ENCODE data around the gene DPM3. TPM values are rescaled to one million over a fixed set of nuclear protein-coding genes. Genes with fewer than 3 reads are reported as not detected.
A peak's percentile ranks its signal among the peaks of the same experiment; 100 is the strongest.

Gene DPM3
- total and polyA plus RNA-seq, 3 donors from 2014 or later, result 69.9 to 104 (median 77.7) TPM

DNA sequence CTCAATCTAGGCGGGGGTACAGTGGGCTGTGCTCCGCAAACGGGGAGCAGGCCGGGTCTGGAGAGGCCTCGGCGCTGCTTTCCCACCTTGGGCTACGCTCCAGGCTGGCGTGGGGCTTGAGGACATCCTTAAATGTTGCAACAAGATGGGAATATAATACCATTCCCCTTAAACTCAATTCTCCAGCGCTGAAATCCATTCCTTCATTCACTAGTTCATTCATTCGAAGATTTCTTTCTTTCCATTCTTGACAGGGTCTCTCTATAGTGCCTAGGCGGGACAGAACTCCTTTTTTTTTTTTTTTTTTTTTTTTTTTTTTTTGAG, 261 bp upstream of the DPM3 start:
- TF ChIP-seq, protein P1, sequence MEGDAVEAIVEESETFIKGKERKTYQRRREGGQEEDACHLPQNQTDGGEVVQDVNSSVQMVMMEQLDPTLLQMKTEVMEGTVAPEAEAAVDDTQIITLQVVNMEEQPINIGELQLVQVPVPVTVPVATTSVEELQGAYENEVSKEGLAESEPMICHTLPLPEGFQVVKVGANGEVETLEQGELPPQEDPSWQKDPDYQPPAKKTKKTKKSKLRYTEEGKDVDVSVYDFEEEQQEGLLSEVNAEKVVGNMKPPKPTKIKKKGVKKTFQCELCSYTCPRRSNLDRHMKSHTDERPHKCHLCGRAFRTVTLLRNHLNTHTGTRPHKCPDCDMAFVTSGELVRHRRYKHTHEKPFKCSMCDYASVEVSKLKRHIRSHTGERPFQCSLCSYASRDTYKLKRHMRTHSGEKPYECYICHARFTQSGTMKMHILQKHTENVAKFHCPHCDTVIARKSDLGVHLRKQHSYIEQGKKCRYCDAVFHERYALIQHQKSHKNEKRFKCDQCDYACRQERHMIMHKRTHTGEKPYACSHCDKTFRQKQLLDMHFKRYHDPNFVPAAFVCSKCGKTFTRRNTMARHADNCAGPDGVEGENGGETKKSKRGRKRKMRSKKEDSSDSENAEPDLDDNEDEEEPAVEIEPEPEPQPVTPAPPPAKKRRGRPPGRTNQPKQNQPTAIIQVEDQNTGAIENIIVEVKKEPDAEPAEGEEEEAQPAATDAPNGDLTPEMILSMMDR (IDR thresholded peaks at IDR 0.05), result no peak
- TF ChIP-seq POLR2A (IDR thresholded peaks at IDR 0.05), result no peak
- Histone ChIP-seq H3K27ac (peak overlapping the region in 1 of 2 donors; percentile 84), H3K27me3 (no peaks in the 10 kb centered on the region), H3K36me3 (ENCODE audit: low read depth, missing control alignments) (no peaks in the 10 kb centered on the region), H3K4me3 (peak overlapping the region; percentile 78 to 79), H3K4me1 (peaks cover 14% of the 10 kb centered on the region), H3K9me3 (no peaks in the 10 kb centered on the region)
- WGBS, 2 donors, result 3 to 6% methylated on average over 7 to 11 of the region's 11 CpGs
- intact Hi-C loops (cut with DNase I; ENCODE audit: low total_unique reads), result no loop called here
- no peak for DNase-seq

DNA sequence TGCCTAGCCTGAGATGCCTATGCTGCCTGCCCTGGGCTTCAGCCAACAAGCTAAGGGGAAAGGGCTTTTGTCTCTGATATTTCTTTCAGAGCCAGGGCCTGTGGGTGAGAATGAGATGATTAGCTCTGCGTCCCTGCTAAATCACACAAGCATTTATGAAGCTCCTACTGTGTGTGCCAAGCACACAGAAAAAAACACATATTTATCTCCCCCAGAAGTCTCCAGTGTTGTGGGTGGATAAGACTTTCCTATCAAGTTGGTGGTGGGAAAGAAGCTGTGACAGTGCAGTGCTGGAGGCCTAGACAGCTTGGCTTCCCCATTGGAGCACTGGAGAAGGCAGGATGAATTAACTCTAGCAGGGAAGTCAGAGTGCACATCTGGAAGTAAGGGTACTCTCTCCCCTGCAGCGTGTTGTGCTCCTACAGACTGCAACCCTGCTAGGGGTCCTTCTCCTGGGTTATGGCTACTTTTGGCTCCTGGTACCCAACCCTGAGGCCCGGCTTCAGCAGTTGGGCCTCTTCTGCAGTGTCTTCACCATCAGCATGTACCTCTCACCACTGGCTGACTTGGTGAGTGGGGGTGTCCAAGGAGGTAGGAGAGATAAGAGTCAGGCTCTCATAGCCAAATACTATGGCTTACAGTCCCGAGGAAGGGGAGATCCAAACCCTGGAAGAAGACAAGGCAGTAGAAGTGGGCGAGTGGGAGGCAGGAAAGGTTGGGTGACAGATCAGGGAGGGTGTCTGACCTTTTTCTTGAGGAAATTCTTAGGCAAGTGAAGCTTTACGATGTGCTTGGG, 3.0 kb downstream of the DPM3 start:
- Histone ChIP-seq H3K4me3 (no peak overlapping the region), H3K9me3 (no peaks in the 10 kb centered on the region), H3K27me3 (no peaks in the 10 kb centered on the region), H3K36me3 (ENCODE audit: low read depth, missing control alignments) (no peaks in the 10 kb centered on the region), H3K27ac (no peak overlapping the region), H3K4me1 (peaks cover 25% of the 10 kb centered on the region)
- TF ChIP-seq, protein P1 (IDR thresholded peaks at IDR 0.05), result no peak
- TF ChIP-seq POLR2A (IDR thresholded peaks at IDR 0.05), result no peak
- intact Hi-C loops (cut with DNase I; ENCODE audit: low total_unique reads), result no loop called here
- 79% methylated on average over 6 of the region's 6 CpGs for WGBS, 2 donors
- no peak for DNase-seq

DNA sequence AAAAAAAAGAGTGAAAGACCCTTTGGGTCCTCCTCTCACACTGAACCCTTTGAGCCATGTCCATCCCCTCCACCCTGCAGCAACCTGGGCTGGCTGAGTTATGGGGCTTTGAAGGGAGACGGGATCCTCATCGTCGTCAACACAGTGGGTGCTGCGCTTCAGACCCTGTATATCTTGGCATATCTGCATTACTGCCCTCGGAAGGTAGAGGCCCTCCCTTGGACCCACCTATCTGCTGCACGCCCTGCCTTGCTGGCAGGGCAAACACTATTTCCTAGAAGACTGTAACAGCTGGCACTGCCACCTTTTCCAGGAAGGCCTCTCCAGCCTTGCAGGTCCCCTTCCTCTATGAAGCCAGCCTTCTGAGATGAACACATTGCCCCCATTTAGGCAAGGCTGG, 3.6 kb downstream of the DPM3 start:
- peaks cover 25% of the 10 kb centered on the region for H3K4me1 ChIP-seq
- peak overlapping the region in 1 of 2 donors; percentile 82 for H3K4me3 ChIP-seq
- no peaks in the 10 kb centered on the region for H3K36me3 ChIP-seq (ENCODE audit: low read depth, missing control alignments)
- 15 to 42% methylated on average over 4 to 6 of the region's 6 CpGs for WGBS, 2 donors
- DNase-seq, result no peak
- no peaks in the 10 kb centered on the region for H3K9me3 ChIP-seq
- TF ChIP-seq, protein P1 (IDR thresholded peaks at IDR 0.05), result no peak
- TF ChIP-seq POLR2A (IDR thresholded peaks at IDR 0.05), result no peak
- peak overlapping the region; percentile 4 to 95 for H3K27ac ChIP-seq
- intact Hi-C loops (cut with DNase I; ENCODE audit: low total_unique reads), result no loop called here
- no peaks in the 10 kb centered on the region for H3K27me3 ChIP-seq

DNA sequence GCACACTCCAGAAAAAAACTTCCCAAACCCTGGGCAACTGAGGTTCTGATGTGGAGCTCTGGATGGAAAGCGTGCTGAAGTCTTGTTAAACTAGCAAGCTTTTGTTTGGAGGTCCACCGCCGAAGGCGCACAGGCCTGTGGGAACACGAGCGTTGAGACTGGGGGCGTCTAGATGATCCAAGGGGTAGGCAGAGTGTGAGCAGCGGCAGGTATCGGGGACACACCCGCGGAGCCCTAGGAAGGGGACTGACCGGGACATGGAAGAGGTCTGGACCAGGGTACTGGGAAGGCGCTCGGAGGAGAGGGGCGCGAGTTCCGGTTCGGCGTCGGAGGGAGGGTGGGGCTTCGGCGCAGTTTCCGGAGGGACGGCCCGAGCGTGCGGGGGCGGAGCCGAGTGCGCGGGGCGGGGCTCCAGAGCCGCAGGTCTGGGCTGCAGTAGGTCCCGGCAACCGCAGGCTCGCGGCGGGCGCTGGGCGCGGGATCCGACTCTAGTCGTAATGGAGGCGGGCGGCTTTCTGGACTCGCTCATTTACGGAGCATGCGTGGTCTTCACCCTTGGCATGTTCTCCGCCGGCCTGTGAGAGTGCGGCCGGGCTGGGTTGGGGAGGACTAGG, 4.8 kb downstream of the DPM3 start, which contains the start of gene SLC50A1:
Gene SLC50A1, plus strand, starts transcription at position 438 of the 614 bp plus-strand sequence. Its CDS starts 60 bp downstream, at position 498.
- intact Hi-C loops (cut with DNase I; ENCODE audit: low total_unique reads), result no loop called here
- TF ChIP-seq, protein P1 (IDR thresholded peaks at IDR 0.05), result peak; percentile 8 to 54 (median 51)
- peak; percentile 55 for TF ChIP-seq POLR2A (IDR thresholded peaks at IDR 0.05)
- Histone ChIP-seq H3K27me3 (no peaks in the 10 kb centered on the region), H3K36me3 (ENCODE audit: low read depth, missing control alignments) (no peaks in the 10 kb centered on the region), H3K4me3 (peak within 1 kb of the TSS; percentile 68 to 82), H3K9me3 (no peaks in the 10 kb centered on the region), H3K27ac (peak within 1 kb of the TSS; percentile 95 to 96), H3K4me1 (peaks cover 25% of the 10 kb centered on the region)
- peak; percentile 96 for DNase-seq
- WGBS, 2 donors, result 0 to 1% methylated on average over 26 to 50 of the region's 52 CpGs

Data from testis (tissue), 3 donors.